ENCODE data around the gene BMPR1A. TPM values are rescaled to one million over a fixed set of nuclear protein-coding genes. Genes with fewer than 3 reads are reported as not detected.

BMPR1A gene
- total and polyA plus RNA-seq, 9 of the 15 experiments (the other 6 are each of a cell fraction or from before 2014, with no cell fraction given): 1.6 to 17.5 (median 9.1) TPM

DNA sequence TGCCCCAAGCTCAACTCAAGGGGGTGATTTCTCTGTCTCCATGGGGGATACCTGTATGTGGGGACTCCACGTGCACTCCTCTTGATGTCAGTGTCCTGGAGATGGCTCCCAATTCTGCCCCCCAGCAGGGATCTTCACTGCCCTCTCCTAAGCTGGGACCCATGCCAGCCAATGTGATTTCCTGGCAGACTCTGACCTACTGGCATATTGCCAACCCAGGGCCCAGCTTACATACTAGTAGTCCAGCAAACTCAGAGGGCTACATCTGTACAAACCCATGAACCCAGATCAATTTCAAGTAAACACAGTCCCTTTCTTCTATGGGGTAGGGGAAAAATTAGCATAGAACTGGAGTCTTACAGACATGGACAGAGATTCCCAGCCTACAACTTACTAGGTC, 26.2 kb upstream of the BMPR1A start:
- Histone ChIP-seq H2AFZ (ENCODE audit: low read depth, low read length) (no peak overlapping the region), H3K36me3 (ENCODE audit: control insufficient read depth, insufficient read depth, low read length) (no peaks in the 10 kb centered on the region), H3K9me1 (ENCODE audit: control insufficient read depth, insufficient read depth, low read length) (no peaks in the 10 kb centered on the region), H3K27me3 (ENCODE audit: control insufficient read depth in 2 of 2, insufficient read depth in 2 of 2, low read length in 2 of 2) (no peaks in the 10 kb centered on the region), H3K9me3 (replicated peaks; ENCODE audit: control insufficient read depth, insufficient read depth, low read depth, low read length) (no peaks in the 10 kb centered on the region), H3K27ac (ENCODE audit: extremely low read depth, low read depth, low read length) (no peak overlapping the region), H3K79me2 (ENCODE audit: control insufficient read depth, insufficient read depth, low read length) (no peaks in the 10 kb centered on the region), H3K4me3 (no peak overlapping the region), H3K4me1 (replicated peaks in 1 of 2; ENCODE audit: control insufficient read depth in 2 of 2, insufficient read depth in 2 of 2, low read length in 2 of 2) (0 out of 5 replicates have a peak, but pooled peaks cover 0 to 5% of the 10 kb centered on the region in 2 experiments), H3K9ac (ENCODE audit: insufficient read depth in 1 of 2, low read depth in 2 of 2, low read length in 2 of 2) (no peak overlapping the region), H4K20me1 (replicated peaks; ENCODE audit: control insufficient read depth, insufficient read depth, low read length) (no peaks in the 10 kb centered on the region), H3K4me2 (ENCODE audit: insufficient read depth, low read length) (no peak overlapping the region)
- no peak for ATAC-seq
- in situ Hi-C loops (cut with MboI): no loop called here
- intact Hi-C loops (cut with micrococcal nuclease): no loop called here
- FAIRE-seq: no peak
- WGBS (ENCODE audit: insufficient coverage, low coverage, missing lambda C conversion rate): 0% methylated on average over 1 of the region's 1 CpG
- CTCF ChIA-PET (ENCODE audit: low intra/inter-chr PET ratio): no interaction called here
- no peak for TF ChIP-seq ZNF584 (CRISPR knock-in tag; IDR thresholded peaks at IDR 0.05; ENCODE audit: low read depth)
- TF ChIP-seq NFIC (IDR thresholded peaks at IDR 0.05): peak; percentile 77
- DNase-seq (ENCODE audit: extremely low read depth in 1 of 4, low spot score in 3 of 4): no peak
- no TSS peak for BruUV-seq (replicated peaks)
- POLR2A ChIA-PET: interaction anchor here (0.6 kb wide), 1 partner anchor 30 kb away, joined by 3 read pairs; no protein-coding TSS in a partner anchor

DNA sequence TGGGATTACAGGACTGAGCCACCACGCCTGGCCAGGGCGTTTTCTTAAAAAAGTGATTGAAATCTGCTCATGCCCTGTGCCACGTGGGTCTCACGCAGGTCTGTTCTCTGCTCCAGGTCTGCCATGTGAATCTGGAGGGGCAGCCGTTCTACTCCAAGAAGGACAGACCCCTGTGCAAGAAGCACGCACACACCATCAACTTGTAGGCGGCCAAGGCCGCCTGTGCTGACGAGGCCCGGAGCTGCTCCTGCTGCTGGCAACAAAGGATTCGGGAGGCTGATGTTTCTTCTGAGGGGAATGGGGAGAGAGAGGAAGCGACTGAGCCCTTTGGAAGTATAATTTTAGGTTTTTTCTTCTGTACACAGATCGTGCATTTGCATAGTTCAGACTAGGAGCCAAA, 23.6 kb upstream of the BMPR1A start:
- CTCF ChIA-PET (ENCODE audit: low intra/inter-chr PET ratio): no interaction called here
- 0 out of 2 replicates have a peak overlapping the region, but pooled peaks have one; percentile 1 for H2AFZ ChIP-seq (ENCODE audit: low read depth, low read length)
- H4K20me1 ChIP-seq (replicated peaks; ENCODE audit: control insufficient read depth, insufficient read depth, low read length): no peaks in the 10 kb centered on the region
- no peak overlapping the region for H3K4me3 ChIP-seq
- no peaks in the 10 kb centered on the region for H3K27me3 ChIP-seq (ENCODE audit: control insufficient read depth in 2 of 2, insufficient read depth in 2 of 2, low read length in 2 of 2)
- FAIRE-seq: no peak
- no peak overlapping the region for H3K4me2 ChIP-seq (ENCODE audit: insufficient read depth, low read length)
- POLR2A ChIA-PET: interaction anchor here (0.8 to 2.3 kb wide), 5 partner anchors 10 to 21 kb away, joined by 3 to 9 read pairs (median 5); no protein-coding TSS in a partner anchor
- WGBS (ENCODE audit: insufficient coverage, low coverage, missing lambda C conversion rate): 44% methylated on average over 11 of the region's 13 CpGs
- 0 out of 5 replicates have a peak, but pooled peaks cover 0 to 5% of the 10 kb centered on the region in 2 experiments for H3K4me1 ChIP-seq (replicated peaks in 1 of 2; ENCODE audit: control insufficient read depth in 2 of 2, insufficient read depth in 2 of 2, low read length in 2 of 2)
- H3K9me1 ChIP-seq (ENCODE audit: control insufficient read depth, insufficient read depth, low read length): no peaks in the 10 kb centered on the region
- no peak for ATAC-seq
- no peaks in the 10 kb centered on the region for H3K36me3 ChIP-seq (ENCODE audit: control insufficient read depth, insufficient read depth, low read length)
- intact Hi-C loops (cut with micrococcal nuclease): no loop called here
- no peak overlapping the region for H3K27ac ChIP-seq (ENCODE audit: extremely low read depth, low read depth, low read length)
- BruUV-seq (replicated peaks): no TSS peak
- no peaks in the 10 kb centered on the region for H3K9me3 ChIP-seq (replicated peaks; ENCODE audit: control insufficient read depth, insufficient read depth, low read depth, low read length)
- H3K9ac ChIP-seq (ENCODE audit: insufficient read depth in 1 of 2, low read depth in 2 of 2, low read length in 2 of 2): no peak overlapping the region
- in situ Hi-C loops (cut with MboI): no loop called here
- TF ChIP-seq NFIX (CRISPR knock-in tag; IDR thresholded peaks at IDR 0.05; ENCODE audit: low read depth): no peak
- no peak for TF ChIP-seq ZNF224 (CRISPR knock-in tag; IDR thresholded peaks at IDR 0.05)
- TF ChIP-seq, protein P1, sequence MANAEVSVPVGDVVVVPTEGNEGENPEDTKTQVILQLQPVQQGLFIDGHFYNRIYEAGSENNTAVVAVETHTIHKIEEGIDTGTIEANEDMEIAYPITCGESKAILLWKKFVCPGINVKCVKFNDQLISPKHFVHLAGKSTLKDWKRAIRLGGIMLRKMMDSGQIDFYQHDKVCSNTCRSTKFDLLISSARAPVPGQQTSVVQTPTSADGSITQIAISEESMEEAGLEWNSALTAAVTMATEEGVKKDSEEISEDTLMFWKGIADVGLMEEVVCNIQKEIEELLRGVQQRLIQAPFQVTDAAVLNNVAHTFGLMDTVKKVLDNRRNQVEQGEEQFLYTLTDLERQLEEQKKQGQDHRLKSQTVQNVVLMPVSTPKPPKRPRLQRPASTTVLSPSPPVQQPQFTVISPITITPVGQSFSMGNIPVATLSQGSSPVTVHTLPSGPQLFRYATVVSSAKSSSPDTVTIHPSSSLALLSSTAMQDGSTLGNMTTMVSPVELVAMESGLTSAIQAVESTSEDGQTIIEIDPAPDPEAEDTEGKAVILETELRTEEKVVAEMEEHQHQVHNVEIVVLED (CRISPR knock-in tag; IDR thresholded peaks at IDR 0.05): no peak
- TF ChIP-seq ZNF644 (tag; IDR thresholded peaks at IDR 0.05; ENCODE audit: low read depth): no peak
- H3K79me2 ChIP-seq (ENCODE audit: control insufficient read depth, insufficient read depth, low read length): no peaks in the 10 kb centered on the region
- no peak for DNase-seq (ENCODE audit: extremely low read depth in 1 of 4, low spot score in 3 of 4)

Data from K562 (cell line).